Gastrocnemius medialis (tissue), 4 donors: ENCODE results near the gene EVC2. TPM values are rescaled to one million over a fixed set of nuclear protein-coding genes. Genes with fewer than 3 reads are reported as not detected.

Experiments
- ATAC-seq, 2 donors: fragments of 150-250 bp; one replicate each; pipeline ENCODE4 v1.9.1; 2016
- DNase-seq, 2 donors: peaks; one replicate each; pipeline ENCODE4 v3.0.0-alpha.2; 2019
- H3K27ac ChIP-seq, 4 donors: fragments of 200-600 bp; sonication (generic); 1 replicate in 1 of 4; 2 replicates in 3 of 4; pipeline ENCODE4 v1.5.1; 2016 to 2018; ENCODE audit warnings: mild to moderate bottlenecking in 2 of 4, moderate library complexity in 1 of 4
- H3K27me3 ChIP-seq, 3 donors: fragments of 200-600 bp; sonication (generic) in 2 of 3; 1 replicate in 1 of 3; 2 replicates in 2 of 3; pipeline versions ENCODE4 v1.5.1 to v1.6.0; 2016 to 2019; ENCODE audit warnings: mild to moderate bottlenecking in 1 of 3, moderate library complexity in 1 of 3
- H3K36me3 ChIP-seq, 2 donors: fragments of 200-600 bp; sonication (generic) in 1 of 2; one replicate each; pipeline ENCODE4 v1.5.1; 2017 to 2018
- H3K4me1 ChIP-seq, 2 donors: fragments of 200-600 bp; sonication (generic) in 1 of 2; one replicate each; pipeline ENCODE4 v1.5.1; 2016 to 2017; ENCODE audit warnings: mild to moderate bottlenecking in 2 of 2
- H3K4me3 ChIP-seq, 4 donors: fragments of 200-600 bp; sonication (generic) in 3 of 4; 1 replicate in 1 of 4; 2 replicates in 3 of 4; pipeline ENCODE4 v1.5.1; 2016 to 2019; ENCODE audit warnings: mild to moderate bottlenecking in 2 of 4
- H3K9me3 ChIP-seq, 3 donors: fragments of 200-600 bp; sonication (generic) in 2 of 3; 1 replicate in 1 of 3; 2 replicates in 2 of 3; pipeline ENCODE4 v1.5.1; 2016 to 2019
- POLR2A ChIP-seq, 2 donors: fragments of 450-650 bp; IDR thresholded peaks; one replicate each; pipeline ENCODE4 v1.6.1; 2017; ENCODE audit warnings: antibody characterized with exemption in 2 of 2, mild to moderate bottlenecking in 2 of 2, moderate library complexity in 2 of 2
- in situ Hi-C, 4 donors: fragments of 200-750 bp; cut with MboI; loops; one replicate each; pipeline versions ENCODE4 v1.15.0 to v1.8.0; 2017; ENCODE audit warnings: low sequenced_read_pairs in 4 of 4
- intact Hi-C: fragments of 100-400 bp; cut with DNase I; formaldehyde crosslinking; loops from one replicate; pipeline ENCODE4 v1.15.1; 2023; ENCODE audit warnings: low total_unique reads
- total RNA-seq, 4 donors: library from RNA; depleted of rRNA; stranded (reverse); fragments of >200 nt; gene quantifications; one replicate each; pipeline versions ENCODE4 v1.1.0 to v1.2.3, GENCODE V29; 2016
- TF ChIP-seq, protein P1 (sequence below), 5 experiments: fragments of 450-650 bp in 3 of 5; fragments of 200-600 bp in 2 of 5; sonication (generic) in 2 of 5; IDR thresholded peaks in 4 of 5; conservative IDR thresholded peaks in 1 of 5; 1 replicate in 4 of 5; 2 replicates in 1 of 5; pipeline ENCODE4 v1.5.1; 2016 to 2019; ENCODE audit warnings: antibody characterized with exemption in 5 of 5, mild to moderate bottlenecking in 3 of 5, moderate library complexity in 3 of 5

Gene EVC2
- total RNA-seq, 4 donors from 2014 or later = 0.62 to 1.7 (median 1.5) TPM

DNA sequence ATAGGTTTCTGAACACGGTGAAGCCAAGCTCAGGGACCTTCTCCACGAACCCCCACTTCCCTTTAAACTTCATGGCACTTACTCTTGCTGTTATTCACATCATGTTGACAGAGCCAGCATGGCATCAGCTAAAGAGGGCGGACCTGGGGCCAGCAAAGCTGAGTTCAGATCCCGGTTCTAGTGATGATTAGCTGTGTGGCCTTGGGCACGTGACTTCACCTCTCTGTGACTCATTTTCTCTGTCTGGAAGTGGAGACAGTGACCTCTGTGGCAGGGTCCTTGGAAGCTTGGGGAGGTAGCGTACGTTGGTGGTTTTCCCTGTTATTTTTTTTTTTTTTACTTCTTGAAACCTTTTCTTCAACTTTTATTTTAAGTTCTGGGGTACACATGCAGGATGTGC lies 16.0 kb upstream of the EVC2 start:
- Histone ChIP-seq H3K4me3 (no peak overlapping the region), H3K27me3 (no peaks in the 10 kb centered on the region), H3K27ac (no peak overlapping the region), H3K4me1 (no peaks in the 10 kb centered on the region), H3K36me3 (no peaks in the 10 kb centered on the region), H3K9me3 (no peaks in the 10 kb centered on the region)
- TF ChIP-seq, protein P1, sequence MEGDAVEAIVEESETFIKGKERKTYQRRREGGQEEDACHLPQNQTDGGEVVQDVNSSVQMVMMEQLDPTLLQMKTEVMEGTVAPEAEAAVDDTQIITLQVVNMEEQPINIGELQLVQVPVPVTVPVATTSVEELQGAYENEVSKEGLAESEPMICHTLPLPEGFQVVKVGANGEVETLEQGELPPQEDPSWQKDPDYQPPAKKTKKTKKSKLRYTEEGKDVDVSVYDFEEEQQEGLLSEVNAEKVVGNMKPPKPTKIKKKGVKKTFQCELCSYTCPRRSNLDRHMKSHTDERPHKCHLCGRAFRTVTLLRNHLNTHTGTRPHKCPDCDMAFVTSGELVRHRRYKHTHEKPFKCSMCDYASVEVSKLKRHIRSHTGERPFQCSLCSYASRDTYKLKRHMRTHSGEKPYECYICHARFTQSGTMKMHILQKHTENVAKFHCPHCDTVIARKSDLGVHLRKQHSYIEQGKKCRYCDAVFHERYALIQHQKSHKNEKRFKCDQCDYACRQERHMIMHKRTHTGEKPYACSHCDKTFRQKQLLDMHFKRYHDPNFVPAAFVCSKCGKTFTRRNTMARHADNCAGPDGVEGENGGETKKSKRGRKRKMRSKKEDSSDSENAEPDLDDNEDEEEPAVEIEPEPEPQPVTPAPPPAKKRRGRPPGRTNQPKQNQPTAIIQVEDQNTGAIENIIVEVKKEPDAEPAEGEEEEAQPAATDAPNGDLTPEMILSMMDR (IDR thresholded peaks at IDR 0.05 in 4 of 5, conservative IDR thresholded peaks at IDR 0.05 in 1 of 5) = no peak
- no peak for TF ChIP-seq POLR2A (IDR thresholded peaks at IDR 0.05)
- intact Hi-C loops = no loop called here
- ATAC-seq = no peak
- no peak for DNase-seq
- in situ Hi-C loops = no loop called here

GRCh38 chr4:5722328-5722727 lies 14.0 kb upstream of the EVC2 start:
- ATAC-seq (no peak), DNase-seq (no peak)
- intact Hi-C loops (no loop called here), in situ Hi-C loops (no loop called here)
- Histone ChIP-seq H3K4me3 (no peak overlapping the region), H3K9me3 (no peaks in the 10 kb centered on the region), H3K27me3 (no peaks in the 10 kb centered on the region), H3K27ac (no peak overlapping the region), H3K4me1 (no peaks in the 10 kb centered on the region), H3K36me3 (no peaks in the 10 kb centered on the region)
- TF ChIP-seq, protein P1 (IDR thresholded peaks at IDR 0.05 in 4 of 5, conservative IDR thresholded peaks at IDR 0.05 in 1 of 5) = no peak
- TF ChIP-seq POLR2A (IDR thresholded peaks at IDR 0.05) = no peak

DNA sequence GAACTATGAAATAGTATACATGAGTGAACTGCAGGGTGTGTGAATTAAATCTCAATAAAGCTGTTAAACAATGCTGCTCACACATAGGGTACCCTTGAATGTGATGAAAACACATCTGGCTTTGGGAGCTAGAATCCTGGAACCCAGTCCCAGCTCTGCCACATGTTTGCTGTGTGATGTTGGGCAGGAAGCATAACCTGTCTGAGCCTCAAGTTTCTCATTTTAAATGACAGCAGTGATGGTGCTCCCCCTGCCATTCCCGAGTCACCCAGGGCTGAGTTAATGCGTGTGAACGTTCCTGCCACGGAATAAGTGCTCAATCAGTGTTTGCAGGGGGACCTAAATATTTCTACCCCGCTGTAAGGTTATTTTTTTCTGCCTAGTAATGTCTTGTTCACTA lies 13.6 kb upstream of the EVC2 start:
- Histone ChIP-seq H3K27ac (no peak overlapping the region), H3K27me3 (no peaks in the 10 kb centered on the region), H3K4me1 (no peaks in the 10 kb centered on the region), H3K4me3 (no peak overlapping the region), H3K9me3 (no peaks in the 10 kb centered on the region), H3K36me3 (no peaks in the 10 kb centered on the region)
- ATAC-seq (no peak), DNase-seq (no peak)
- no peak for TF ChIP-seq POLR2A (IDR thresholded peaks at IDR 0.05)
- TF ChIP-seq, protein P1 (IDR thresholded peaks at IDR 0.05 in 4 of 5, conservative IDR thresholded peaks at IDR 0.05 in 1 of 5) = no peak
- in situ Hi-C loops = no loop called here
- intact Hi-C loops = no loop called here

GRCh38 chr4:5720980-5721379 lies 12.6 kb upstream of the EVC2 start:
- Histone ChIP-seq H3K27me3 (no peaks in the 10 kb centered on the region), H3K36me3 (no peaks in the 10 kb centered on the region), H3K27ac (no peak overlapping the region), H3K4me1 (no peaks in the 10 kb centered on the region), H3K9me3 (no peaks in the 10 kb centered on the region), H3K4me3 (no peak overlapping the region)
- no peak for ATAC-seq
- in situ Hi-C loops (no loop called here), intact Hi-C loops (no loop called here)
- TF ChIP-seq, protein P1 (IDR thresholded peaks at IDR 0.05 in 4 of 5, conservative IDR thresholded peaks at IDR 0.05 in 1 of 5) = no peak
- no peak for TF ChIP-seq POLR2A (IDR thresholded peaks at IDR 0.05)
- DNase-seq = no peak

DNA sequence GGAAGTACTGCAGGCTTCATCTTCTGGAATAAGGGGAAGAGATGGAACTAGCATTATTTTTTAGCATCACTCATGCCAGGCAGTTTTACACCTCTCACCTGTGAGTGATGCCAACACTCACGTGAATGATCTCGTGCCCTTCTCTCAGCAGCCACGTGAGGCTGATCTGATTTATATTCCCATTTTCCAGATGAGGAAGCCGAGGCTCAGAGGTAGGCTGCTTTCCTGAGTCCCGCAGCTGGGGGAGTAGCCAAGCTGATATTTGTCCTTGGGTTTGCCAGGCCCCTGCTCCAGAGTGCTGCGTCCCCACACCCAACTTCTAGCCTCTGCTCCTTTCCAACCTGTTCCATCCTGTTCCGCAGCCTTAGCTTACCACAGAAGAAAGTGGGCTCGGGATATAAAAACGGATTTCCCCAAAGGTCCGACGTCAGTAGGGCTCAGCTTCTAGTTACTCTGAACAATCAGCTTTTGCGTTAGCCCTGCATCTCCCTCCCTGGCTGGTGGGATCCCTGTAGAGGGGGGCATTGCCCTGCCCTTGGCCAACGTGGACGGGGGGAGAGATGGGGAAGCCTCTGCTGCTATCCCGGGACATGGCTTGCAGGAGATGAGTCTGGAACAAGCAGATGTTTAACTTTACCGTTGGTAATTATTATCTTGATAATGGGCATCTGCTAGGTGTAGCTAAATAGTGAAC lies 11.9 kb upstream of the EVC2 start:
- intact Hi-C loops = no loop called here
- Histone ChIP-seq H3K4me1 (no peaks in the 10 kb centered on the region), H3K27me3 (no peaks in the 10 kb centered on the region), H3K27ac (no peak overlapping the region), H3K9me3 (no peaks in the 10 kb centered on the region), H3K36me3 (no peaks in the 10 kb centered on the region), H3K4me3 (no peak overlapping the region)
- DNase-seq (no peak), ATAC-seq (no peak)
- no peak for TF ChIP-seq POLR2A (IDR thresholded peaks at IDR 0.05)
- TF ChIP-seq, protein P1 (IDR thresholded peaks at IDR 0.05 in 4 of 5, conservative IDR thresholded peaks at IDR 0.05 in 1 of 5) = no peak
- in situ Hi-C loops = no loop called here
